Neural cell (in vitro differentiated cells): Measurements from ENCODE around the gene PCNX4.

Experiments
- EZH2 ChIP-seq: fragments of 200-600, 300-800 bp; shearing (Covaris generic), sonication (generic); IDR thresholded peaks from 2 replicates; pipeline ENCODE4 v1.6.1; 2014; ENCODE audit warnings: antibody characterized with exemption, low read length, borderline replicate concordance, mild to moderate bottlenecking; ENCODE audit not compliant: insufficient read depth, poor library complexity, severe bottlenecking
- POLR2AphosphoS5 ChIP-seq: IDR thresholded peaks from 2 replicates; pipeline ENCODE4 v1.6.1; 2012
- RAD21 ChIP-seq: fragments of 450-650 bp; conservative IDR thresholded peaks from 2 replicates; pipeline ENCODE4 v1.6.1; 2014; ENCODE audit warnings: antibody characterized with exemption, mild to moderate bottlenecking, moderate library complexity
- REST ChIP-seq: IDR thresholded peaks from 2 replicates; pipeline ENCODE4 v1.6.1; 2012; ENCODE audit warnings: borderline replicate concordance
- TF ChIP-seq, protein P1 (sequence below): fragments of 450-650 bp; IDR thresholded peaks from 2 replicates; pipeline ENCODE4 v1.5.1; 2014; ENCODE audit warnings: antibody characterized with exemption, mild to moderate bottlenecking, moderate library complexity; ENCODE audit not compliant: poor library complexity, severe bottlenecking

- TF ChIP-seq, protein P1, sequence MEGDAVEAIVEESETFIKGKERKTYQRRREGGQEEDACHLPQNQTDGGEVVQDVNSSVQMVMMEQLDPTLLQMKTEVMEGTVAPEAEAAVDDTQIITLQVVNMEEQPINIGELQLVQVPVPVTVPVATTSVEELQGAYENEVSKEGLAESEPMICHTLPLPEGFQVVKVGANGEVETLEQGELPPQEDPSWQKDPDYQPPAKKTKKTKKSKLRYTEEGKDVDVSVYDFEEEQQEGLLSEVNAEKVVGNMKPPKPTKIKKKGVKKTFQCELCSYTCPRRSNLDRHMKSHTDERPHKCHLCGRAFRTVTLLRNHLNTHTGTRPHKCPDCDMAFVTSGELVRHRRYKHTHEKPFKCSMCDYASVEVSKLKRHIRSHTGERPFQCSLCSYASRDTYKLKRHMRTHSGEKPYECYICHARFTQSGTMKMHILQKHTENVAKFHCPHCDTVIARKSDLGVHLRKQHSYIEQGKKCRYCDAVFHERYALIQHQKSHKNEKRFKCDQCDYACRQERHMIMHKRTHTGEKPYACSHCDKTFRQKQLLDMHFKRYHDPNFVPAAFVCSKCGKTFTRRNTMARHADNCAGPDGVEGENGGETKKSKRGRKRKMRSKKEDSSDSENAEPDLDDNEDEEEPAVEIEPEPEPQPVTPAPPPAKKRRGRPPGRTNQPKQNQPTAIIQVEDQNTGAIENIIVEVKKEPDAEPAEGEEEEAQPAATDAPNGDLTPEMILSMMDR: no peak
- TF ChIP-seq POLR2AphosphoS5 (no peak), EZH2 (no peak), RAD21 (no peak), REST (no peak)
Observed at GRCh38 chr14:60206249-60206670, 114.5 kb downstream of the PCNX4 start.
